22Rv1 (cell line): ENCODE measurements around the gene CEACAM1.
"Not testable (repeated sequence)": the region's sequence is repeated elsewhere in the genome, so short reads cannot be mapped to it uniquely, and the experiment has no call there.

Source experiments
- H3K27ac ChIP-seq: fragments of 450-650 bp; 2 replicates; pipeline ENCODE4 v1.5.1; 2017
- ZFX ChIP-seq: fragments of 450-650 bp; IDR thresholded peaks from 2 replicates; pipeline ENCODE4 v1.6.1; 2017; ENCODE audit warnings: antibody characterized with exemption, borderline replicate concordance
- TF ChIP-seq, protein P1 (sequence below): fragments of 450-650 bp; IDR thresholded peaks from 2 replicates; pipeline ENCODE4 v1.5.1; 2017; ENCODE audit warnings: mild to moderate bottlenecking

The CEACAM1 gene

DNA sequence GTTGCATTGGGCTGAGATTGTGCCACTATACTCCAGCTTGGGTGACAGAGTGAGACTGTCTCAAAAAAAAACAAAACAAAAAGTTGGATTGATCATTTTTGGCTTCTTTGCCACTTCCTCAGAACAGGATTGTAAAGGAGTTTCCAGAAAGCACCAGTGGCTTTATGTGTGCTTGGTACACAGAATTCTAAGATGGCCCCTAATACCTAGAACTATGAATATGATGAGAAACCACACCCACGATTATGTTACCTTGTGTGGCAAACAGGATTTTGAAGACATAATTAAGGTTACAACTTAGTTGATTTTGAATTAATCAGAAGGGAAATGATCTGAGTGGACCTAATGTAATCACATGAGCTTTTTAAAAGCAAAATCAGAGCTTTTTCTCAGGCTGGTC lies 26.5 kb downstream of the CEACAM1 start:
- no peak for TF ChIP-seq ZFX
- TF ChIP-seq, protein P1, sequence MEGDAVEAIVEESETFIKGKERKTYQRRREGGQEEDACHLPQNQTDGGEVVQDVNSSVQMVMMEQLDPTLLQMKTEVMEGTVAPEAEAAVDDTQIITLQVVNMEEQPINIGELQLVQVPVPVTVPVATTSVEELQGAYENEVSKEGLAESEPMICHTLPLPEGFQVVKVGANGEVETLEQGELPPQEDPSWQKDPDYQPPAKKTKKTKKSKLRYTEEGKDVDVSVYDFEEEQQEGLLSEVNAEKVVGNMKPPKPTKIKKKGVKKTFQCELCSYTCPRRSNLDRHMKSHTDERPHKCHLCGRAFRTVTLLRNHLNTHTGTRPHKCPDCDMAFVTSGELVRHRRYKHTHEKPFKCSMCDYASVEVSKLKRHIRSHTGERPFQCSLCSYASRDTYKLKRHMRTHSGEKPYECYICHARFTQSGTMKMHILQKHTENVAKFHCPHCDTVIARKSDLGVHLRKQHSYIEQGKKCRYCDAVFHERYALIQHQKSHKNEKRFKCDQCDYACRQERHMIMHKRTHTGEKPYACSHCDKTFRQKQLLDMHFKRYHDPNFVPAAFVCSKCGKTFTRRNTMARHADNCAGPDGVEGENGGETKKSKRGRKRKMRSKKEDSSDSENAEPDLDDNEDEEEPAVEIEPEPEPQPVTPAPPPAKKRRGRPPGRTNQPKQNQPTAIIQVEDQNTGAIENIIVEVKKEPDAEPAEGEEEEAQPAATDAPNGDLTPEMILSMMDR = no peak
- no peak overlapping the region for H3K27ac ChIP-seq

DNA sequence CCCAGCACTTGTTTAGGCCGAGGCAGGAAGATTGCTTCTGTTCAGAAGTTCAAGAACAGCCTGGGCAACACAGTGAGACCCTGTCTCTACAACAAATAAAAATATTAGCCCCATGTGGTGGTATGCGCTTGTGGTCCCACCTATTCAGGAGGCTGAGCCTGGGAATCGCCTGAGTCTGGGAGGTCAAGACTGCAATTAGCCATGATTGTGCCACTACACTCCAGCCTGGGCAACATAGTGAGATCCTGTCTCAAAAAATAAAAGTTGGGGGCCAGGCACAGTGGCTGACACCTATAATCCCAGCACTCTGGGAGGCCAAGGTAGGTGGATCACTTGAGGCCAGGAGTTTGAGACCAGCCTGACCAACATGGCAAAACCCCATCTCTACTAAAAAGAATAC lies 27.0 kb downstream of the CEACAM1 start:
- H3K27ac ChIP-seq = not testable (repeated sequence)

DNA sequence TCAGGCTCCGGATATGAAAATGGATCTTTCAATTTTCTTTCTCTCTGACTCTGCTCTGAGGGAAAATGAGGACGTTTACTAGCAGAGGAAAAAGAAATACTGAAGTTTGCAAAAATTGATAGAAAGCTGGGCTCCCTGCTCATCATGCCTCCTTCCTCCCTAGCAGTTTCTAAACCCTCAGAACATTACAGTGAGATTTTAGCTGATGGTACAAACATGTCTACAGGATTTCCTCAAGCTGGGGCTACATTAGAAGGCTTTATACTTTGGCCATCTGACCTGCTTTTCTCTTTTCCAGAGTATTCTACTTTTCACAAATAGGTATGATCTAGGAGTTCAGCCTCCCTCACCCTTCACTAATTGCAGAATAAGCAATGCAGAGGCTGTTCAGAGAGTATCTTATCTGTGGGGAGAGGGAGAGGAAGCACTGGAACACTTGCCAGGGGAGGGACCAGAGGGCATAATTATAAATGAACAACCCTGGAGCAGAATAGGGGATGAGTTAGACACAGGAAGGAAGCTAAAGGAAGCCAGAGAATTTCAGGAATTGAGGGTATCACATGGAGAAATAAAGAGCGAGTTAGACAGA lies 30.0 kb downstream of the CEACAM1 start:
- TF ChIP-seq, protein P1 = no peak
- no peak for TF ChIP-seq ZFX
- peak overlapping the region; percentile 44 for H3K27ac ChIP-seq

DNA sequence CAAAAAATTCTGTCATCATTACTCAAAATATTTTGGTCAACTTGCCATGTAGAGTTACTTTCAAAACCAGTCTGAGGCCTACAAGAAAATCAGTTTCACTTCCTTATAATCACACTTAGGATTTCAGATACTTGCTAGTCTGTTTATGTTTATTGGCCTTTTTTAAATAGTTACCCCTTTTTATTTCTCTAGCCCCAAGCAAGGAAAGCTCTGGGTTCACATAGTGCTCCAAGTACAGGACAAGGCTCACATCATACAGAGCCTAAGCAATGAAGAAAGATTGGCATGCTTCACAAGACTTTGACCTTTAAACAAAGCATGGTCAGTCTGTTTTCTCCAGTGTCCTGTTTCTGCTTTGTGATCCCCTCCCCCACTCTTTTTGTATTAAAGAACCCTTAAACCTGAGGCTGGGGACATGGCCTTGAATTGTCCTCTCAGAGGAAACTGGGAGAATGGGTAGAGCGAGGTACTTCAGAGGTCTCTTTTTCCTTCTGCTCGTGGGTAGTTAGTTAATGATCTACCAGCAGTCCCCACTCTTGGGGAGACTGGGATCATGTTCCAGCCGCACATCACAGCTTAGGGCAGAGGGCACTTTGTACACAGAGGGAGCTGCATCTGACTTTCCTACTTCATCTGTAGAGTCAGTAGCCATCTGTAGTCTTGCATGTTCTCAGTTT lies 30.7 kb downstream of the CEACAM1 start:
- peak overlapping the region; percentile 44 for H3K27ac ChIP-seq
- TF ChIP-seq, protein P1 = no peak
- TF ChIP-seq ZFX = no peak

DNA sequence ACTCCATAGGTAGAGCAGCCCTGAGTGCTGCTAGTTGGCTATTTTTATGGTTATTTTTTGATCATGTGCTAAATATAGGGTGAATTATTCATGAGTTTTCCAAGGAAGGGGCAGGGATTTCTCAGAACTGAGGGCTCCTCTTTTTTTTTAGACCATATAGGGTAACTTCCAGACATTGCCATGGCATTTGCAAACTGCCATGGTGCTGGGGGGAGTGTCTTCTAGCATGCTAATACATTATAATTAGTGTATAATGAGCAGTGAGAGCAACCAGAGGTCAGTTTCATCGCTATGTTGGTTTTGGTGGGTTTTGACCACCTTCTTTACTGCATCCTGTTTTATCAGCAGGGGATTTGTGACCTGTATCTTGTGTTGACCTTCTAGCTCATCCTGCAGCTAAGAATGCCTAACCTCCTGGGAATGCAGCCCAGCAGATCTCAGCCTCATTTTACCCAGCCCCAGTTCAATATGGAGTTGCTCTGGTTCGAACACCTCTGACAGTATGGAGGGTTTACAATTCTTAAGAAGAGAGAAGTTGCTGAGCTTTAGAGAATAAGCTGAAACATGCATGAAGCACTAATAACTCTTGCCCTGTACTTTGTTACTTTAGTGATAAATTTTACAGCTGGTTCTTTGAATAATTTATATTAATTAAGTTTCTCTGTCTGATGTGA lies 31.7 kb downstream of the CEACAM1 start:
- no peak overlapping the region for H3K27ac ChIP-seq
- no peak for TF ChIP-seq ZFX
- TF ChIP-seq, protein P1 = no peak

DNA sequence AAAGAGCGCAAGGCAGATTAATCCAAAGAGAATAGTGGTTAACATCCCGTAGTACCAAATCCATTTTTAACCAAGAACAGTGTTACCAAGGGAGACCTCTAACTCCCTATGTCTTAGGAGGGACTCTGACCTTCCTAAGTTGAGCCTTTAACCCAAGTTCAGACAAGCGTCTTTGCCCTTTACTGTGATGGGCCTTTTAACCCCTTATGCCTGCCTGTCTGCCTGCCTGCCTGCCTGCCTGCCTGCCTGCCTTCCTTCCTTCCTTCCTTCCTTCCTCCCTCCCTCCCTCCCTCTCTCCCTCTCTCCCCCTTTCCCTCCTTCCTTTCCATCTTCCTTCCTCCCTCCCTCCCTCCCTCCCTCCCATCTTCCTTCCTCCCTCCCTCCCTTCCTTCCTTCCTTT lies 32.6 kb downstream of the CEACAM1 start:
- TF ChIP-seq ZFX = no peak
- TF ChIP-seq, protein P1 = no peak
- no peak overlapping the region for H3K27ac ChIP-seq

DNA sequence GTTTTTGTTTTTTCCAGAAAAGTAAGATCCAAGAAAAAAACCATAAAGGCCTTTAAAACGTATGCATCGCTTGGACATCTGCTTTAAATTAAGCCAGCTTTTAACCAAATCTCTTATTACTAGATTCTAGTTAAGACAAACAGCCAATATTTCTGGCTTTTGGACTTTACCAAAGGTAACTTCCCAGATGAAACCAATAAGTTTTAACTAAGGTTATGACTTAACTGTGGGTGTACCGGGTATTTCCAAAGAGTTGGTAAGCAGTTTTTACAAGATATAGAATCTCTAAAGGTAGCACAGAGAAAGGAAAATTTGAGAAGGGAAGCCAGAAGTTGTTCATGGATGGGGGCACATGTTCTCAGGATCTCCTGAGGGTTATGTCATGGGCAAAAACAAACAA lies 34.0 kb downstream of the CEACAM1 start:
- H3K27ac ChIP-seq = no peak overlapping the region
- TF ChIP-seq, protein P1 = no peak
- no peak for TF ChIP-seq ZFX
